ENCODE results near the gene TBC1D8.

The TBC1D8 gene

DNA sequence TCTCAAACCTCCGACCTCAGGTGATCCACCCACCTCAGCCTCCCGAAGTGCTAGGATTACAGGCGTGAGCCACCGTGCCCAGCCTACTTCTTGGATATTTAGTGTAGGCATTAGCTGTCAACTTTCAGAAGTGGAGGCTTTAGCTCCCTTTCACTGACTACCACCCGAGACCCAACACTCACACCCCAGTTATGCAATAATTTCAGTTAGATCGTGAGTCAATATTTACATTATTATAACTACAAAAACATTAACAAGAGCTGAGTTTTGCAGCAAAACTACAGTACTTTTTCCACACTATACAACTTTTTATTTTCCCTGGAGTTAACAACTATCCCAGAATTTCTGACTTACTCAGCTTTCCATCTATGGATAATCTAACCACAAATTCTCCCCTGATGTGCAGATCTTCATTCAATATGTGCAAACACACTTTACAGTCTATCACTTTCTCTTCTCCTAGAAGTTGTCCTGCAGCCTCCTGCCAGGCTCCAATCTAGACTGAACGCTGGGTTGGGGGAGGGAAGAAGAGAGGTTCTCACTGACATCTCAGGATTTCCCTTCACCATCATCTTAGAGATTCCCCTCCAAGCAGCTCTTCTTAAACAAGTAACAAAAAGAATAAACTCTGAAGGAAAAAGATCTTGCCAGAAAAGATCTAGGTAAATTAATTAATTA is 10.1 kb downstream of the TBC1D8 start:
- peaks cover 11% of the 10 kb centered on the region for H3K27me3 ChIP-seq (ENCODE audit: control insufficient read depth, low read length)
- no peak overlapping the region for H3K4me3 ChIP-seq (ENCODE audit: low read length)
- no peaks in the 10 kb centered on the region for H4K20me1 ChIP-seq (ENCODE audit: control insufficient read depth, insufficient read depth, low read depth, low read length)
- no peaks in the 10 kb centered on the region for H3K36me3 ChIP-seq (ENCODE audit: control insufficient read depth, low read length)
- H3K9me2 ChIP-seq (replicated peaks; ENCODE audit: control insufficient read depth, low read length), result no peaks in the 10 kb centered on the region
- no peak overlapping the region for H3K27ac ChIP-seq (ENCODE audit: low read depth, low read length)
- H3K9me3 ChIP-seq (ENCODE audit: control insufficient read depth, insufficient read depth, low read length), result no peaks in the 10 kb centered on the region
- TF ChIP-seq, protein P1, sequence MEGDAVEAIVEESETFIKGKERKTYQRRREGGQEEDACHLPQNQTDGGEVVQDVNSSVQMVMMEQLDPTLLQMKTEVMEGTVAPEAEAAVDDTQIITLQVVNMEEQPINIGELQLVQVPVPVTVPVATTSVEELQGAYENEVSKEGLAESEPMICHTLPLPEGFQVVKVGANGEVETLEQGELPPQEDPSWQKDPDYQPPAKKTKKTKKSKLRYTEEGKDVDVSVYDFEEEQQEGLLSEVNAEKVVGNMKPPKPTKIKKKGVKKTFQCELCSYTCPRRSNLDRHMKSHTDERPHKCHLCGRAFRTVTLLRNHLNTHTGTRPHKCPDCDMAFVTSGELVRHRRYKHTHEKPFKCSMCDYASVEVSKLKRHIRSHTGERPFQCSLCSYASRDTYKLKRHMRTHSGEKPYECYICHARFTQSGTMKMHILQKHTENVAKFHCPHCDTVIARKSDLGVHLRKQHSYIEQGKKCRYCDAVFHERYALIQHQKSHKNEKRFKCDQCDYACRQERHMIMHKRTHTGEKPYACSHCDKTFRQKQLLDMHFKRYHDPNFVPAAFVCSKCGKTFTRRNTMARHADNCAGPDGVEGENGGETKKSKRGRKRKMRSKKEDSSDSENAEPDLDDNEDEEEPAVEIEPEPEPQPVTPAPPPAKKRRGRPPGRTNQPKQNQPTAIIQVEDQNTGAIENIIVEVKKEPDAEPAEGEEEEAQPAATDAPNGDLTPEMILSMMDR (IDR thresholded peaks at IDR 0.05; ENCODE audit: low read depth, low read length, poor library complexity, severe bottlenecking), result no peak
- no peak for TF ChIP-seq EZH2phosphoT487 (IDR thresholded peaks at IDR 0.05; ENCODE audit: borderline replicate concordance, low read length)
- H3F3A ChIP-seq (ENCODE audit: control insufficient read depth, insufficient read depth), result no peaks in the 10 kb centered on the region
- no peak overlapping the region for H3K4me2 ChIP-seq (ENCODE audit: low read length)
- no peaks in the 10 kb centered on the region for H3K4me1 ChIP-seq (ENCODE audit: control insufficient read depth, low read length)
- H3K79me2 ChIP-seq (ENCODE audit: control insufficient read depth, low read length), result no peaks in the 10 kb centered on the region

DNA sequence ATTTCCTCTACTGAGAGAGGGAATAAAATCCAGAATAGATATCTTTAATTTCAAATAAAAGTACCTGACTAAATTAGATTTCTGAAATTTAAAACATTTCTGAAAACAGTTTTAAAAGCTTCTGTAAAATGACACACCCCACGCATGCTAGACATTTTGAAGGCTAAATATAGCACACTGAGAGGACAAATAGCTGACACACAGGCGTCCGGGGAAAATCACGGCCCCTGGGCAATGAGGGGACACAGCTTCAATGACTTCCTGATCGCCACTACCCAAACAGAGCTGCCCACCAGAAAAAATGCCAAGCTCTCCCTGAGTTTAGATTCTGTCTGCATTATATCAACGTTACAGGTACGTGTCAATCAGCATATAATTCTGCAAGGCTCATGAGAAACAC is 10.9 kb downstream of the TBC1D8 start:
- Histone ChIP-seq H3K27ac (ENCODE audit: low read depth, low read length) (no peak overlapping the region), H3K9me3 (ENCODE audit: control insufficient read depth, insufficient read depth, low read length) (no peaks in the 10 kb centered on the region), H3K9me2 (replicated peaks; ENCODE audit: control insufficient read depth, low read length) (no peaks in the 10 kb centered on the region), H3F3A (ENCODE audit: control insufficient read depth, insufficient read depth) (no peaks in the 10 kb centered on the region), H3K4me2 (ENCODE audit: low read length) (no peak overlapping the region), H3K27me3 (ENCODE audit: control insufficient read depth, low read length) (peaks cover 7% of the 10 kb centered on the region), H3K36me3 (ENCODE audit: control insufficient read depth, low read length) (no peaks in the 10 kb centered on the region), H4K20me1 (ENCODE audit: control insufficient read depth, insufficient read depth, low read depth, low read length) (no peaks in the 10 kb centered on the region), H3K4me1 (ENCODE audit: control insufficient read depth, low read length) (no peaks in the 10 kb centered on the region), H3K4me3 (ENCODE audit: low read length) (no peak overlapping the region), H3K79me2 (ENCODE audit: control insufficient read depth, low read length) (no peaks in the 10 kb centered on the region)
- TF ChIP-seq, protein P1 (IDR thresholded peaks at IDR 0.05; ENCODE audit: low read depth, low read length, poor library complexity, severe bottlenecking), result no peak

DNA sequence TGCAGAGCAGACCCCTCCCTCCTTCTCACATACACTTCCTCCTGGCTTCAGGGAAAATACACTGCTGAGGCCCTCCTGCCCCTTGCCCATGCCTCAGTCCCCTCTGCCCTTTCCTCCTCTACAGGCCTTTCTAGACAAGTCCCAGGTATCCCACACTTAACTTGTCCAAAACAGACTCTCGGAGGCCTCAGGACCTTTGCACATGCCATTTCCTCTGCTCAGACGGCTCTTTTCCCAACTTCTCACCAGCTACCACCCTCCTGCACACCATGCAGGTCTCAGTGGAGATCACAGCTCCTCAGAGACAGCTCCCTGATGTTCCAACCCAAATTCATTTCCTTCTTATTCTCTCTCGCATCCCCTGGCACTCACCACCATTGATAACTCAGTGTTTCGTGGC is 11.7 kb downstream of the TBC1D8 start:
- Histone ChIP-seq H3K9me3 (ENCODE audit: control insufficient read depth, insufficient read depth, low read length) (no peaks in the 10 kb centered on the region), H3K27me3 (ENCODE audit: control insufficient read depth, low read length) (peaks cover 7% of the 10 kb centered on the region; the same call in 1 of the 2 replicates), H3K9me2 (replicated peaks; ENCODE audit: control insufficient read depth, low read length) (no peaks in the 10 kb centered on the region), H3K79me2 (ENCODE audit: control insufficient read depth, low read length) (no peaks in the 10 kb centered on the region), H3F3A (ENCODE audit: control insufficient read depth, insufficient read depth) (no peaks in the 10 kb centered on the region), H3K36me3 (ENCODE audit: control insufficient read depth, low read length) (no peaks in the 10 kb centered on the region), H3K27ac (ENCODE audit: low read depth, low read length) (no peak overlapping the region), H3K4me2 (ENCODE audit: low read length) (no peak overlapping the region), H3K4me3 (ENCODE audit: low read length) (no peak overlapping the region), H3K4me1 (ENCODE audit: control insufficient read depth, low read length) (no peaks in the 10 kb centered on the region), H4K20me1 (ENCODE audit: control insufficient read depth, insufficient read depth, low read depth, low read length) (no peaks in the 10 kb centered on the region)
- no peak for TF ChIP-seq EZH2phosphoT487 (IDR thresholded peaks at IDR 0.05; ENCODE audit: borderline replicate concordance, low read length)
- TF ChIP-seq, protein P1 (IDR thresholded peaks at IDR 0.05; ENCODE audit: low read depth, low read length, poor library complexity, severe bottlenecking), result no peak

Data from DOHH2 (cell line).